GM21576 (cell line): ENCODE data around the gene CD274.
"Not testable (repeated sequence)": the region's sequence is repeated elsewhere in the genome, so short reads cannot be mapped to it uniquely, and the experiment has no call there.

Experiments used
- ATAC-seq: cut with Tn5 transposase; IDR thresholded peaks from one replicate; pipeline ENCODE4 v1.9.1; 2021; ENCODE audit warnings: mild to moderate bottlenecking, moderate library complexity; ENCODE audit not compliant: unreplicated experiment

The CD274 gene

GRCh38 chr9:5460157-5460556 is 9.8 kb downstream of the CD274 start:
- ATAC-seq, result no peak

GRCh38 chr9:5464831-5465330 is 14.5 kb downstream of the CD274 start:
- not testable (repeated sequence) for ATAC-seq

GRCh38 chr9:5466005-5466404 is 15.7 kb downstream of the CD274 start:
- no peak for ATAC-seq

GRCh38 chr9:5466766-5467165 is 16.4 kb downstream of the CD274 start:
- ATAC-seq, result no peak

DNA sequence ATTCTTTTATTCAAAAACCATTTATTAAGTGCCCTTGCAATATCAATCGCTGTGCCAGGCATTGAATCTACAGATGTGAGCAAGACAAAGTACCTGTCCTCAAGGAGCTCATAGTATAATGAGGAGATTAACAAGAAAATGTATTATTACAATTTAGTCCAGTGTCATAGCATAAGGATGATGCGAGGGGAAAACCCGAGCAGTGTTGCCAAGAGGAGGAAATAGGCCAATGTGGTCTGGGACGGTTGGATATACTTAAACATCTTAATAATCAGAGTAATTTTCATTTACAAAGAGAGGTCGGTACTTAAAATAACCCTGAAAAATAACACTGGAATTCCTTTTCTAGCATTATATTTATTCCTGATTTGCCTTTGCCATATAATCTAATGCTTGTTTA is 18.5 kb downstream of the CD274 start:
- no peak for ATAC-seq

DNA sequence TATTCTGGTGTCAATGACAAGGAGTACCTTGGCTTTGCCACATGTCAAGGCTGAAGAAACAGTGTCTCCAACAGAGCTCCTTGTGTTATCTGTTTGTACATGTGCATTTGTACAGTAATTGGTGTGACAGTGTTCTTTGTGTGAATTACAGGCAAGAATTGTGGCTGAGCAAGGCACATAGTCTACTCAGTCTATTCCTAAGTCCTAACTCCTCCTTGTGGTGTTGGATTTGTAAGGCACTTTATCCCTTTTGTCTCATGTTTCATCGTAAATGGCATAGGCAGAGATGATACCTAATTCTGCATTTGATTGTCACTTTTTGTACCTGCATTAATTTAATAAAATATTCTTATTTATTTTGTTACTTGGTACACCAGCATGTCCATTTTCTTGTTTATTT is 19.8 kb downstream of the CD274 start:
- ATAC-seq, result no peak

DNA sequence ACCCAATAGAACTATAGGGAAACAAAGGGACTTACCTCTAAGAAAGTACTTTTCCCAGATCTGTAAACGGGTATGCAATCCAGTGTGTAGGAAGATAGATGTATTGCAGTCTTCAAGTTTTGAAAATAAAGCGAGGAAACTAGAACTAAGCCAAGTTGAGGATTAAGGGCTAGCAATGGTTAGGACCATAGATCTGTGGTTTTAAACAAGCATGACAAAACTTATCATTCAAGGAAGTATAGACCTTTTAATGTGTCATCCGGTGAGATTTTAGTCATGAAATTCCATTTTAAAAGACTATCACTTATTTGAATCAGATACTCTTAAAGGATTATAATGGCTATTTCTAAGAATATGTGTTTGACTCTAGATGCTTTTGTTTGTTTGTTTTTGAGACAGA is 20.5 kb downstream of the CD274 start:
- ATAC-seq, result no peak

- not testable (repeated sequence) for ATAC-seq
These were observed 25.3 kb downstream of the CD274 start for GRCh38 chr9:5475611-5476010.

- peak; percentile 46 for ATAC-seq
These were observed 27.9 kb downstream of the CD274 start for GRCh38 chr9:5478206-5478605.

GRCh38 chr9:5479994-5480694 is 29.8 kb downstream of the CD274 start:
- peak; percentile 52 for ATAC-seq

- no peak for ATAC-seq
These were observed 30.6 kb downstream of the CD274 start for GRCh38 chr9:5480919-5481318.

DNA sequence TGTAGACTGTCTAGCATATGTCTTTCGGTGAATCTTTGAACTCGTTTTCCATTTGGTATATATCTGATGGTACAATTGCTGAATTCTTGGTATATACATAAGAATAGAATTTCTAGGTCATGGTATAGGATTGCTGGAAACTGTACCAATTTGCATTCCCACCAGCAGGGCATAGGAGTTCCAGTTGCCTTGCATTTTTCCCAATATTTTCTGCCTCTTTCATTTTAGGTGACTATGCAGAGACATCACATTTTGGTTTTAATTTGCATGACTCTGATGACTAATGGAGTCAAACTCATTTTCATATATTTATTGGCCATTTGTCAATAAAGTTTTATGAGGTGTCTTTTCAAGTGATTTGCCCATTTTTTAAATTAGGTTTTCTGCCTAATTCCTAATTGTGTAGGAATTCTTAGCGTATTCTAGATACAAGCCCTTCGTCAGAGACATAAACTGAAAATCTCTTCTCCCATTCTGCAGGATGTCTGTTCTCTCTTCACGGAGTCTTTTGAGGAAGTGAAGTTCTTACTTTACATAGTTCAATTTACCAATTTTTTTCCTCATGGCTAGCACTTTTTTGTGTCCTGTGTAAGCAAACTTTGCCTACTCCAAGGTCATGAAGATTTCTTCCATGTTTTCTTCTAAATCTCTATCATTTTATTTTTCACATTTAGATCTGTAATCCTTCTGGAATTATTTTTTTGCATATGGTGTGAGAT is 31.1 kb downstream of the CD274 start:
- no peak for ATAC-seq

DNA sequence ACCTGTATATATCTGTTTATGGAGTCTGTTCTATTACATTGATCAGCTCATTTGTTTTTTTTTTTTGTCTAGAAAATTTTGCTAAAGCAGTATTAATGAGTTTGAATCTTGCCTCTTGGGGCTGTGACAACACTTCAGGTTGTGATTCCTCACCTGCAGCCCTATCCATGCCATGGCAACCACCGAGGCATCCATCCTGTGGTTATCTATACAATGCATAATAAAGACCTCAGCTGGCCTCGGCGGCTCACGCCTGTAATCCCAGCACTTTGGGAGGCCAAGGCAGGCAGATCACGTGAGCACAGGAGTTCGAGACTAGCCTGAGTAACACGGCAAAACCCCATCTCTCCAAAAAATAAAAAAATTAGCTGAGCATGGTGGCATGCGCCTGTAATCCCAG is 31.9 kb downstream of the CD274 start:
- ATAC-seq, result no peak

- no peak for ATAC-seq
These were observed 33.0 kb downstream of the CD274 start for GRCh38 chr9:5483306-5483705.

DNA sequence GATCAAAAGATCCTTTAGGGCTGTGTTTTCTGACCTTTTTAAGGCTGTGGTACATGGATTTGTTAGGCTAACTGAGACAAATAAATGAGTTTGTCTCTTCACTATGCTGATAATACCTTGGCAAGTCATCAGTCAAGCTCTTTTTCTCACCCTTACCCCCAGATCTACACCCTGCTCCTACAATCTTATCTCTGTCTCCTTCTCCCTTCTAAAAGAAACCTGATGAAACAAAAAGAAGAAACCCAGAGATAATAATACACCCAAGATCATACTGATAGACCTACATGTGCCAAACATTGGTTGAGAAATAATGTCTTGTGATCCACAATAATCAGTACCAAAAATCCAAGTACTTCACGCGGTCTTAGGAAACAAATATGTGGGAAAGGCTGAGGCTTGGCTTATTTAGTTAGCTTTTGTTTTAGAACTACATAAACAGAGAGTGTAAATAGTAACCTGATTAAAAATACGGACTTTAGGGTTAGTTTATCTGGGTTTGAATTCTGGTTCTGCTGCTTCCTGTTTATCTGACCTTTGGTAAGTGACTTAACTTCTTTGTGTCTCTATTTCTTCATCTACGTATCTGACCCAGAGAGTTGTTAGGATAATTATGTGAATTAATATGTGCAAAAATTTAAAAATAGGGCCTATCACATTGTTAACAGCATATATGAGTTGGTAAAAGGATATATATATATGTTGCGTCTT is 35.2 kb downstream of the CD274 start:
- ATAC-seq, result no peak

GRCh38 chr9:5486988-5487387 is 36.6 kb downstream of the CD274 start:
- ATAC-seq, result no peak

- no peak for ATAC-seq
These were observed 38.1 kb downstream of the CD274 start for GRCh38 chr9:5488221-5489008.

DNA sequence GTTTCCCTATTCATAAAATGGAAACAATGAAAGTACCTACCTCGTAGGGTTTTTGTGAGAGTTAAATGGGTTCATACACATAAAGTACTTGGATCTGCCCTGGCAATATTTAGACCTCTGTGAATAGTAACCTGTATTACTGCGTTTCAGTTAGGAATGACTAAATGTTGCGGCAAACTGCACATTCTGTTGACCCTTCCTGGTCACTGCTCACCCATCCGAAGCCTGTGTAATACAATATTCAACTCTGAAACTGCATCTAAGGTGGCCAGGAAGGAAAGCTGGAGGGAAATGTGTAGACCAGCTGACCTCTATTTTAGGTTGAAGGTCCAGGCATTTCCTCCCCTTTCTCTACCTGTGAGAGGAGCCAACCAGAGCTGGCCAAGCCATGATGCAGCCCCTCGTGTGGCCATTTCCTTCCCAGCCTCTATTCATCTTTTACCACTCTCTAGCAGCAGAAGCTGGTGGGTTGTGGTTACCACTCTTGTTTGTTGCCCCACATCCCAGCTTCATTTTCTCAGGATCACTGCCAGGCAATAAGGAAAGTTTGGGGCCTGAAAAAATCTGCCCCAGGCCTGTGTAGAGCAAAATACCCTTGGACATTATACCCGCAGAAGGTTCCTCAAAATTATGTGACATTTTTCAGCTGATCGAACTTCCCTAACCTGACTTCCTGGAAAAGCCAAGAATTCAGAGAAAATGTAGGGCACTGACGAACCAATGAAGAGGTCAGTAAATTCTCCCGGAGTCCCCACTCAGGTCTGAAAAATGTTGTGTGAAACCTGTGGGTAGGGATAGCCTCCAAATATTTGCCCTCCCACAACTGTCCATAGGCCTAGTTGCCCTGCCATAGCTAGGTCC is 39.5 kb downstream of the CD274 start:
- no peak for ATAC-seq

DNA sequence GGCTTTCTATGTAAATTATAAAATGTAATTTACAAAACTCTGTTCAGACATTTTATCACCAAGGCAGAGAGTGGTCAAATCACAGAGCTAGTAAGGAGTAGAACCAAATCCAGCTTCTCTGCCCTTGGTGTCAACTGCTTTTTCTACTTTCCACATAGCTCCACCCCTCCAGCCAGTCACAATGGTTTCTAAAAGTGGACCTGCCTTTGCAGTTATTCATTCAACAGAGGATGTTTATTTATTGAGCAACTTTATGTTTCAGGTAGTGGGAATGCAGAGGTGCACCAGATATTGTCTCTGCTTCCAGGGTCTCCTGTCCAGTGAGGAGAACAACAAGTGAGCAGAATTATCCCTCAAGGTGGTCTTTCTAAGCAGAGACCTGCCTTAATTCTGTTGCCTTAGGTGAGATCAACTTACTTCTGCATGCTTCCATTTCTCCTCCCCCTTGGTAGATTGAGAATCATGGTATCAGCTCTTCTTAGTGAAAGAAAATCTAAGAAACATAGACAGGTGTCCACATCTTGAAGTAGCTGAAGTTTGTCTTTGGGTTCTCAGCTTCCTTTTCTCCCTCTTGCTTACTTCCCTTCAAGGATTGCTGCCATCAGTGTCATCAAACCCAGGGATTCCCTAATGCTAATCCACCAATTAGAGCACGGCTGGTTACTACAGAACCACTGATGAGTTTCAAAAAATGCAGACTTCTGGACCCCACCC is 42.8 kb downstream of the CD274 start:
- ATAC-seq, result peak; percentile 20
